IMR-90 (cell line): Measurements from ENCODE around the gene NPHS1. TPM values are rescaled to one million over a fixed set of nuclear protein-coding genes. Genes with fewer than 3 reads are reported as not detected.

Experiments
- ATAC-seq: fragments of 200-7000 bp; cut with Tn5 transposase; 2 replicates; pipeline ENCODE4 v1.9.1; 2020; ENCODE audit warnings: low read depth, mild to moderate bottlenecking, moderate library complexity
- BruUV-seq: library from RNA; stranded (reverse); fragments of 400-500 nt; replicated peaks from 2 replicates; lab custom pipeline; 2021; lab: Mats Ljungman, UMichigan
- CTCF ChIA-PET: fragments of 300-600 bp; formaldehyde crosslinking; extraction: SDS; loops from one replicate; lab custom pipeline; 2021; ENCODE audit warnings: antibody characterized with exemption; lab: Yijun Ruan, JAX
- POLR2A ChIA-PET: fragments of 300-600 bp; sonication (Branson Sonifier 250); formaldehyde crosslinking; loops from one replicate; lab custom pipeline; 2022; ENCODE audit warnings: antibody characterized with exemption; ENCODE audit not compliant: unreplicated experiment; lab: Charles Lee
- DNase-seq: peaks from one replicate; pipeline ENCODE4 v3.0.0; 2013
- H2AFZ ChIP-seq: replicated peaks from 2 replicates; pipeline ENCODE3; 2013; ENCODE audit warnings: low read length, mild to moderate bottlenecking; ENCODE audit not compliant: poor library complexity
- H2AK5ac ChIP-seq: 2 replicates; pipeline ENCODE4 v1.6.1; 2013; ENCODE audit warnings: low read depth, low read length, inconsistent platforms
- H2AK9ac ChIP-seq: replicated peaks from 2 replicates; pipeline ENCODE3; 2013; ENCODE audit warnings: mild to moderate bottlenecking, low read depth, low read length, moderate library complexity; ENCODE audit not compliant: poor library complexity
- H2BK120ac ChIP-seq: 2 replicates; pipeline ENCODE4 v1.6.1; 2013; ENCODE audit warnings: low read depth, low read length, inconsistent platforms
- H2BK15ac ChIP-seq: 3 replicates; pipeline ENCODE4 v1.6.1; 2013; ENCODE audit warnings: low read depth, low read length, inconsistent platforms
- H2BK20ac ChIP-seq: 2 replicates; pipeline ENCODE4 v1.6.1; 2013; ENCODE audit warnings: low read depth, mild to moderate bottlenecking, inconsistent platforms, low read length, moderate library complexity
- H2BK5ac ChIP-seq: 2 replicates; pipeline ENCODE4 v1.6.1; 2013; ENCODE audit warnings: mild to moderate bottlenecking, low read depth, low read length, inconsistent platforms; ENCODE audit not compliant: poor library complexity, severe bottlenecking
- H3K14ac ChIP-seq: replicated peaks from 2 replicates; pipeline ENCODE4 v1.6.1; 2013; ENCODE audit warnings: low read depth, low read length, inconsistent platforms
- H3K18ac ChIP-seq: 2 replicates; pipeline ENCODE4 v1.6.1; 2013; ENCODE audit warnings: low read depth, low read length, control low read depth
- H3K23ac ChIP-seq: 2 replicates; pipeline ENCODE4 v1.6.1; 2013; ENCODE audit warnings: low read depth, low read length, inconsistent platforms
- H3K27ac ChIP-seq: 2 replicates; pipeline ENCODE4 v1.5.1; 2013; ENCODE audit warnings: mild to moderate bottlenecking, control low read depth, low read length; ENCODE audit not compliant: insufficient read depth
- H3K27me3 ChIP-seq: 2 replicates; pipeline ENCODE4 v1.6.1; 2013; ENCODE audit warnings: low read length; ENCODE audit not compliant: control insufficient read depth, insufficient read depth
- H3K36me3 ChIP-seq: 2 replicates; pipeline ENCODE4 v1.6.1; 2013; ENCODE audit warnings: low read length, mixed read lengths; ENCODE audit not compliant: control insufficient read depth, insufficient read depth
- H3K4ac ChIP-seq: 2 replicates; pipeline ENCODE4 v1.6.1; 2013; ENCODE audit warnings: low read depth, low read length, inconsistent platforms
- H3K4me1 ChIP-seq: 2 replicates; pipeline ENCODE4 v1.6.1; 2013; ENCODE audit warnings: low read length, mixed read lengths; ENCODE audit not compliant: control insufficient read depth, insufficient read depth
- H3K4me2 ChIP-seq: 2 replicates; pipeline ENCODE4 v1.6.1; 2013; ENCODE audit warnings: low read depth, mild to moderate bottlenecking, control low read depth, low read length, moderate library complexity
- H3K4me3 ChIP-seq: 2 replicates; pipeline ENCODE4 v1.5.1; 2013; ENCODE audit warnings: low read depth, mild to moderate bottlenecking, control low read depth, low read length, moderate library complexity; ENCODE audit not compliant: insufficient read depth
- H3K56ac ChIP-seq: 2 replicates; pipeline ENCODE4 v1.6.1; 2013; ENCODE audit warnings: low read length, inconsistent platforms; ENCODE audit not compliant: insufficient read depth; ENCODE audit errors: extremely low read depth
- H3K79me1 ChIP-seq, 2 experiments: 2 replicates each; pipeline ENCODE4 v1.6.1; 2013; ENCODE audit warnings: low read length in 2 of 2, inconsistent platforms in 1 of 2, low read depth in 1 of 2
- H3K9ac ChIP-seq: 2 replicates; pipeline ENCODE4 v1.6.1; 2013; ENCODE audit warnings: low read depth, low read length, control low read depth
- H3K9me1 ChIP-seq: 2 replicates; pipeline ENCODE4 v1.6.1; 2013; ENCODE audit warnings: low read length, inconsistent platforms; ENCODE audit not compliant: insufficient read depth
- H3K9me3 ChIP-seq: 2 replicates; pipeline ENCODE4 v1.6.1; 2013; ENCODE audit warnings: low read length; ENCODE audit not compliant: control insufficient read depth, insufficient read depth
- H4K20me1 ChIP-seq: 2 replicates; pipeline ENCODE4 v1.6.1; 2013; ENCODE audit warnings: low read length, inconsistent platforms; ENCODE audit not compliant: insufficient read depth
- H4K5ac ChIP-seq: 2 replicates; pipeline ENCODE4 v1.6.1; 2013; ENCODE audit warnings: mild to moderate bottlenecking, low read depth, low read length, control low read depth
- H4K8ac ChIP-seq, 2 experiments: 2 replicates each; pipeline ENCODE4 v1.6.1; 2013; ENCODE audit warnings: low read depth in 2 of 2, low read length in 2 of 2, control low read depth in 1 of 2, inconsistent platforms in 1 of 2
- H4K91ac ChIP-seq: 2 replicates; pipeline ENCODE4 v1.6.1; 2013; ENCODE audit warnings: low read depth, low read length, inconsistent platforms; ENCODE audit not compliant: insufficient read depth
- CEBPB ChIP-seq: IDR thresholded peaks from 2 replicates; pipeline ENCODE4 v1.6.1; 2012; ENCODE audit warnings: low read depth, low read length, improper control_type of control experiment
- CHD1 ChIP-seq: IDR thresholded peaks from 2 replicates; pipeline ENCODE4 v1.6.1; 2012; ENCODE audit warnings: low read depth, low read length, improper control_type of control experiment
- POLR2A ChIP-seq: IDR thresholded peaks from 2 replicates; pipeline ENCODE4 v1.6.1; 2012; ENCODE audit warnings: mild to moderate bottlenecking, low read depth, low read length
- RAD21 ChIP-seq: IDR thresholded peaks from 2 replicates; pipeline ENCODE4 v1.6.1; 2012; ENCODE audit warnings: low read length, improper control_type of control experiment
- SMC3 ChIP-seq: fragments of 150-350 bp; IDR thresholded peaks from 2 replicates; pipeline ENCODE4 v1.6.1; 2016; ENCODE audit warnings: low read depth, mild to moderate bottlenecking, antibody characterized with exemption, low read length, moderate library complexity
- WGBS, 2 experiments: methylation state at CpG; one replicate each; pipeline versions ENCODE4 v1.1.5 to v1.1.7; 2013; ENCODE audit warnings: missing lambda C conversion rate in 2 of 2; ENCODE audit not compliant: insufficient read length in 1 of 2; ENCODE audit errors: extremely low coverage in 2 of 2; 5-methylcytosine and 5-hydroxymethylcytosine counted together
- dilution Hi-C: fragments of 300-500 bp; cut with HindIII; formaldehyde crosslinking; loops from one replicate; pipeline ENCODE4 v1.14.3; 2018; ENCODE audit warnings: low sequenced_read_pairs; ENCODE audit not compliant: unreplicated experiment
- in situ Hi-C: fragments of 300-500 bp; cut with MboI; formaldehyde crosslinking; loops from 3 replicates; pipeline ENCODE4 v1.14.3; 2019; ENCODE audit warnings: low sequenced_read_pairs, inconsistent platforms, mixed read lengths
- intact Hi-C: fragments of 100-400 bp; cut with micrococcal nuclease; formaldehyde crosslinking; loops from 2 replicates; pipeline ENCODE4 v1.10.0; 2022
- polyA plus RNA-seq, 3 experiments: library from polyadenylated mRNA; depleted of rRNA; stranded (reverse); fragments of >200 nt; gene quantifications; 2 replicates each; pipeline ENCODE4 v1.2.3, GENCODE V29; 2012; ENCODE audit warnings: low replicate concordance in 1 of 3
- total RNA-seq: library from RNA; depleted of rRNA; stranded (reverse); fragments of >200 nt; gene quantifications from 2 replicates; pipeline ENCODE4 v1.2.3, GENCODE V29; 2012
- TF ChIP-seq, protein P1 (sequence below): fragments of 150-350 bp; IDR thresholded peaks from 2 replicates; pipeline ENCODE4 v1.6.1; 2017; ENCODE audit warnings: mild to moderate bottlenecking, antibody characterized with exemption, low read length, low read depth

NPHS1 gene
- total and polyA plus RNA-seq, 2 of the 4 experiments (the other 2 are of a cell fraction) = not detected

DNA sequence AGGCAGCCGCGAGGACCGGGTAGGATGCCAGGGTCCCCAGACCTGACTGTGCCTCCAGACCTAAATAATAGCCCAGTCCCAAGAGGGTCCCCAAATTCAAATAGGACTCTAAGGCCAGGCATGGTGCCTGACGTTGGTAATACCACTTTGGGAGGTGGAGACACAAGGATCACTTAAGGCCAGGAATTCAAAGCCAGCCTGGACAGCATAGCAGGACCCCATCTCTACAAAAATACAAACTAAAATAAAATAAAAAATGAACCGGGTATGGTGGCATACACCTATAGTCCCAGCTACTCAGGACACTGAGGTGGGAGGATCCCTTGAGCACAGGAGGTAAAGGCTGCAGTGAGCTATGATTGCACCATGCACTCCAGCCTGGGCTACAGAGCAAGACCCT is 10.7 kb upstream of the NPHS1 start:
- Histone ChIP-seq H2BK15ac (no peak overlapping the region), H4K5ac (no peak overlapping the region), H4K91ac (no peak overlapping the region), H3K27me3 (peaks cover 59% of the 10 kb centered on the region), H3K18ac (no peak overlapping the region), H3K79me1 (no peaks in the 10 kb centered on the region), H3K9ac (no peak overlapping the region), H3K36me3 (no peaks in the 10 kb centered on the region), H2AK9ac (peak overlapping the region; percentile 42), H3K4ac (no peak overlapping the region), H2BK20ac (no peak overlapping the region), H3K56ac (no peak overlapping the region), H3K27ac (no peak overlapping the region), H3K9me1 (no peaks in the 10 kb centered on the region; the same call in 1 of the 2 replicates), H3K14ac (no peak overlapping the region), H2AFZ (no peak overlapping the region), H3K4me3 (no peak overlapping the region), H3K23ac (no peak overlapping the region), H2AK5ac (no peak overlapping the region), H3K4me1 (no peaks in the 10 kb centered on the region), H4K8ac (no peak overlapping the region), H3K4me2 (no peak overlapping the region), H2BK5ac (no peak overlapping the region), H3K9me3 (no peaks in the 10 kb centered on the region), H4K20me1 (no peaks in the 10 kb centered on the region; the same call in 1 of the 2 replicates), H2BK120ac (no peak overlapping the region)
- ATAC-seq (no peak), DNase-seq (no peak)
- TF ChIP-seq SMC3 (no peak), CEBPB (no peak), POLR2A (no peak), RAD21 (no peak), CHD1 (no peak)
- TF ChIP-seq, protein P1, sequence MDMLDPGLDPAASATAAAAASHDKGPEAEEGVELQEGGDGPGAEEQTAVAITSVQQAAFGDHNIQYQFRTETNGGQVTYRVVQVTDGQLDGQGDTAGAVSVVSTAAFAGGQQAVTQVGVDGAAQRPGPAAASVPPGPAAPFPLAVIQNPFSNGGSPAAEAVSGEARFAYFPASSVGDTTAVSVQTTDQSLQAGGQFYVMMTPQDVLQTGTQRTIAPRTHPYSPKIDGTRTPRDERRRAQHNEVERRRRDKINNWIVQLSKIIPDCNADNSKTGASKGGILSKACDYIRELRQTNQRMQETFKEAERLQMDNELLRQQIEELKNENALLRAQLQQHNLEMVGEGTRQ = no peak
- intact Hi-C loops = no loop called here
- dilution Hi-C loops = no loop called here
- no CpG with 5 or more reads among the region's 5 CpGs for WGBS, 2 experiments
- no TSS peak for BruUV-seq
- POLR2A ChIA-PET = no interaction called here
- CTCF ChIA-PET = no interaction called here
- in situ Hi-C loops = no loop called here
